HPDE6-E6E7 (cell line): ENCODE results near the gene CNTNAP5.

Source experiments
- DNase-seq: peaks from one replicate; pipeline ENCODE4 v3.0.0; 2011; ENCODE audit warnings: missing footprints; ENCODE audit errors: extremely low spot score

The CNTNAP5 gene

DNA sequence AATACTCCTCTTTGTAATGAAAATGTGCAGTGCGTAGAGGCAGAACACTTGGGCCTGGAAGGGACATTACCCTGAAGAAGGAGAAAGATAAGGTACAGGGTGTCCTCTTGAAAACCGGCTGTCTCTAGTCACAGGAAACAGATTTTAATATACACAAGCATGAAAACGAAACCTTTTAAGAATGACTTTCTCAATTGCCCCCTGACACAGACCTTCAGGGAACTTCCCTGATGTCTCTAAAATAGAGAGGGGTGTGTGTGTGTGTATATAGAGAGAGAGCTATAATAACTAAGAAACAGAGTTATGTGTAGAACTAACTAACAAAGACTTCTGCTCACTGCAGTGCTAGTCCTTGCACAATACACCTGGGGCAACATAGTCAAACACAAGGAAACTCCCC lies 780.0 kb downstream of the CNTNAP5 start:
- no peak for DNase-seq

DNA sequence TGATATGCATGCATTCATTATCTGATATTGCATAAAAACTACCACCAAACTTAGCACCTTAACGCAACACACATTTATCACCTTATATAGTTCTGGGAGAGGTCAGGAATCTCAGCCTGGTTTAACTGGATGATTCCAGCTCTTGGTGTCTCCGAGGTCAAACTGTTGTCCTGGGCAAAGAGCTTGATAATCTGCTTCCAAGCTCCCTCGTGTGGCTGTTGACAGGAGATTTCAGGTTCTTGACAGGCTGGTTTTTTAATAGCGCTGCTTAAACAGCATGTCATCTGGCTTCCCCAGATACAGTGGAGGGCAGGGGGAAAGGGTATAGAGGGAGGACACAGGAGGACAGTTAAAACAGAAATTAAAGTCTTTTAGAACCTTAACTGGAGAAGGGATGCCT lies 785.0 kb downstream of the CNTNAP5 start:
- peak; percentile 1 for DNase-seq

- no peak for DNase-seq
Observed at GRCh38 chr2:124814968-124815745, 790.1 kb downstream of the CNTNAP5 start.

DNA sequence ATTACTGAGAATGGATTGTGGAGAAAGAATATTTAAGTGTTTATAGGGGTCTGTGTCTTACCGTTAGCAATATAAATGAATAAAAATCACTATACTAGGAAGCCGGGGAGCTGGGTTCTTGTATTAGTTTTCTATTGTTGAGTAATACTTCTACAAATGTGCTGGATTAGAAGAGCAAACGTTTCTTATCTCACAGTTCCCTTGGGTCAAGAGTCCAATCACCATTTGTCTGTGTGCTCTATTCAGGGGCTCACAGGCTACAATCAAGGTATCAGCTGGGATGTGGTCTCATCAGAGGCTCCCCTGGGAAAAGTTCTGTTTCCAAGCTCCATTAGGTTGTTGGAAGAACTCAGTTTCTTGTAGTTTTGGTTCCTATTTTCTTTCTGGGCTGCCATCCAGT lies 790.9 kb downstream of the CNTNAP5 start:
- DNase-seq = no peak

DNA sequence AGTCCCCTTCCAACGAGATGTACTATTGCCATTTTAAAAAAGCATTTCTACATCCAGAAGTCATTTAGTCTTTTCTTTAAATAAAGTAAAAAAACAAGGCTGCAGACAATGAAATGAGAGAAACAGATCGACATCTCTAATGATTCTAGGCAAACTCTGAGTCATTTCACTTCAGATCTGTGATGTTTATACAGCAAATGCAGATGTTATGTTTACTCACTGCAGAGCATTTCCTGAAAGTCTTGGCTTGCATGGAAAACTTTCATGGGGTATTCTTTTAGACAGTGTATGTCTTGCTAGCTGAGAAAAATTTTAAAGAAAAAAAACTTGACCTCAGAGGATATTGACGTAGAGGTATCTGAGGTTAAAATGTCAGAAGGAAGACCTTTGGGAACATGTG lies 797.4 kb downstream of the CNTNAP5 start:
- DNase-seq = no peak

DNA sequence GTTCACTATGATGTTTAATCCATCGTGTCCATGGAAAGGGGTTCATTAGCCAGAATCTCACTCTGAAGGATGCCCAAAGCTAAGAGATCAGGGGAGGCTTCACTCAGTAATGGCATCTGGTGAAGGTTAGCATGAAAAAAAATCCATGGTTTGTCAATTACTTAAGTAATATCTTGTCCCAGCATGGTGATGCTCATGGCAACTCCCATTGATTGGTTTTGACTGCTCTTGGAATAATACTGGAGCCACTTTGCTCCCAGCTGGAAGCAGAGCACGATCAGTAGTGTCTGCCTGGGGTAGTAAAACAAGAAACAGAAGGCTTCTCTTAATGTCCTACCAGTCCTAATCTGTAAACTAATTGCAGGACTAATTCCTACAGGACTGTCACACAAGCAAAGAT lies 799.4 kb downstream of the CNTNAP5 start:
- no peak for DNase-seq

- DNase-seq = no peak
Observed at GRCh38 chr2:124832521-124832920, 807.4 kb downstream of the CNTNAP5 start.

DNA sequence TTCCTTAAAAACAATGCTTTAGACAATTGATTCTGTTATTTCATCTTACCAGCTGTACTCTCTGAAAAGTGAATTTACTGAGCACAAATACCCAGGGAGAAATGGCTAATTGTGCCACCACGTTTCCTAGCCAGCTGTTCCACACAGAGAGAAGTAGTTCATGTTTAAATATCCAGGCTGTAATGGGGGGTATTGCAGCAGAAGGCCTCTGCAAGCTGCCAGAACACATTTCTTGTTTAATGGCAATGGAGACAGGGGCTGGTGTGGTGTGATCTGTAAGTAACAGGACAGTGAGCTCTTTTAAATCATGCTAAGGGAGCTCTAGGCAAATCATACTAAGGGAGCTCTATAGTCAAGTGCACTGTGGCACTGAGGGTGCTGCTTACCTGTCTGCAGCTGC lies 809.2 kb downstream of the CNTNAP5 start:
- no peak for DNase-seq

GRCh38 chr2:124835331-124835730 lies 810.2 kb downstream of the CNTNAP5 start:
- DNase-seq = no peak

GRCh38 chr2:124836416-124836815 lies 811.3 kb downstream of the CNTNAP5 start:
- DNase-seq = no peak

DNA sequence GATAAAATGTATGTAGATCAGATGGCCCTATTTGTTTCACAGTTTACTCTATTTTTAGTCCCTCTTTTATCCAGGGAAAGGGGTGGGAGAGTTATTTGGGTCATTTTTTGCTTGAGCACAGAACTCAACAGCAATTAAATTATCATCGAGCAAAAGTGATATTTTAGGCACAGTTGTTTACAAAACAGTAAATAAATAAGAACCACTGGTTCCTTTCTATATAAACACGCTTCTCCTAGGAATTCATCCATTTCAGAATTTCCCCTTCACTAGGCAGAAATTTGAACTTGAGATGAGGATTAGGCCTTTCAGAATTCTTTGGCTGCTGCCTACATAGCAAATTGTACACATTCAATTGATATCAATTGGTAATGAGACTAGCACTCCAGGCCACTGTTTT lies 812.4 kb downstream of the CNTNAP5 start:
- no peak for DNase-seq

DNA sequence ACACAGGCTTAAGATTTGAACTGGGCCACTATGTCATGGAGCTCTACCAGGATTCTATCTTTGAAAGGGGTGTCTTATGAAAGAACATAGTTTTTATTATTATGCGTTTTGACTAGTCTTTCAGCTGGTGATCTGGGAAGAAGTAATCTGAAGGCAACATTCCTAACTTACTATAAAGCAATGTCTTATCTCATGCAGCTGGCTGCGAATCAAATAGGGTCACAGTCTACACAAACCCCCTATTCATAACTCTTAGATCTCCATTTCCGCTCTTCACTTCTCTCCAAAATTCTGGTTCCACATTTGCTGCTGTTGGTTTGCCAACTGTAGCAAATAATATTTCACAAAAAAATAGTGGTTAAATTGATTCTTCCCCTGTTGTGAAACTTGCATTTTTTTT lies 813.3 kb downstream of the CNTNAP5 start:
- DNase-seq = no peak

DNA sequence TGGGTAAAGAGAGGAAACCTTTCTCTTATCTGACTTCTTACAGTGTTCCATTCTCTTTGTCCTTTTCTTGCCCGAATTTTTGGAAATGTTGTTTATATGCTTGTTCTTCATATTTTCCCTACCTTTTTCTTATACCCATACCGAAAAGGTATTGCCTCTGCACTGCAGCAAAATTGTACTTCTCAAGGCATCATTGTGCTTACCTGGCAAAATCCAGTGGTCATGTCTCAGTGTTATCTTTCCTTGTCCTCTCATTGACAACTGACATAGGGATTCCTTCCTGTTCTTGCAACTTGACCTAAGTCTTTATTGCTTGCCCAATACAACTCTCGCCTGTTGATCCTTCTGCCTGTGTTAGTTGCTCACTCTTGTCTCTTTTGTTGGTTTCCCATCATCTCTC lies 842.2 kb downstream of the CNTNAP5 start:
- DNase-seq = no peak

GRCh38 chr2:124874219-124874618 lies 849.1 kb downstream of the CNTNAP5 start:
- no peak for DNase-seq

DNA sequence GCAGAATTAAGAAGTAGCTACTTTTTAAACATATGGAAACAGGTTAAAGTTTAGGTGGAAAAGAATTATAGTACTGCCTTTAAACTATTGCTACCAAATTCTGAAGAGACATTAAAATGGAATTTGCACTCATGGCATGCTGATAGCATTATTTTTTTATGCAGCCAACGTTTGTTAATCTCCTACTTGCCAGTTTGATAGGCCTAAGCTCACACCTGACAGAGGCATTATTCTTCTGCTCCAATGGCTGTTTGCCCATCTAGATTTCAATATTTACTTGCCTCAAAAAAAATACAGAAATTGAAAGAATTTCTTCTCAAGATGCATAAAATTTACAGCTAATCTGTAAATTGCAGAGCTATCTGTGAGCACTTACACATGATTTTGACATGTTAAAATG lies 849.6 kb downstream of the CNTNAP5 start:
- DNase-seq = no peak

DNA sequence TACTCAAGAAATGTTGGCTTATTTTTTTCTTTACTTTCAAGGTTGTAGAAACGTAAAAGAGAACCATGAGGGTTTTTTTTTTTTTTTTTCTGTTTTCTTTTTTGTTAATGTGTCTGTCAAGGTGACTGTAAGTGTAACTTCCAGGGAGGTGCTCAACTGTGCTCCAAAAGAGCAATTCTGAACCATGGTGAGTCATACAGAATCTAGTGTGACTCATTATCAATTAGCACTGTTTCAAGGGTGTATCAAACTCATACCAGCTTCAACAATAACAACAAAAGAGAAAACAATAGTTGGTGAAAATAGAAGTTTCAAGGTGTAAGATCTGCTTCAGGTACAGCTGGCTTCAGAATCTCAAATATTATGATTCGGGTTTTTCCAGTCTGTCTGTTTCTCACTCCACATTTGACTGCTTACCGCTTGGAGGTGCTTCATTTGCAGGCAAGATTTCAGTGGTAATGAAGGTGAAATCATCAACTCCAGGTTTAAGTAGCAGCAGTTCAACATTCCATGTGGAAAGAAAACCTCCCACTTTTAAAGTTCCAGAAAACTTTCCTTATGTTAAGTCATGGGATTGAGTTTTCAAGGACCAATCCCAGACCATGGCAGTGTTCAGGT lies 850.6 kb downstream of the CNTNAP5 start:
- DNase-seq = no peak

GRCh38 chr2:124877141-124877577 lies 852.1 kb downstream of the CNTNAP5 start:
- DNase-seq = no peak

DNA sequence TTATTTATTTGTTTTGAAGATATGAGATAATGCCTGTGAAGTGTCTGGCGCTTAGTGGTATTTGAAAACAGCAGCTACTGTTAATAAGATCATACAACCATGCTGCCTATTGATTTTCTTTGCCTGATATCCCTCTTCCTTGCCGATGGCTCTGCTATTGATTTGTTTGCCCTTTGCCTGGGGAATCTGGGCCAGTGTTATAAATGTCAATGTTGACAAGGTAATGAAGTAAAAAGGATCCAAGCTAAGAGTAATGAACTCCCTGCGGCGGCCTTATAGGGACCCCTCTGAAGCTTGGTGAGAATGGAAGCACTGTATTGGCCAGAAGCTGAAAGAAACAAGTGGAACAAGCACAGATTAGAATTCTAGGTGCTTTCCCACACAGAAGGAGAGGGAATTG lies 854.6 kb downstream of the CNTNAP5 start:
- DNase-seq = no peak

DNA sequence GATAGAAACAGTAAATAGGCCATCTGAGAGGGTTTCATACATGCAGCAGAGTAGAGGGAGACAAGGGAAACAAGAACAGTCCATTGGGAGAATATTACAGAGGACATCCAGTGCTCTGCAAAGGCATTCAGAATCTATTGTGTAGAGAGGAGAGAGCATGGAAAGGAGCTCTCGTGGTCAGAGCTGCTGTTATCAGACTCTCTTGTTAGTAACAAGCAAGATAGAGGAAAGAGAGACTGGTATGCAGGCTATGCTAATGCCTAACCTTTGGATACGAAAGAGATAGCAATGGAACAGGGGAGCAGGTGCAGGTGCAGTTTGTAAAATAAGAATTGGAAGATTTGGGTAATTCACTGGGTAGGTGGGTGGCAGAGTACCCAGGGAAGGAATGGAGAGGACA lies 855.9 kb downstream of the CNTNAP5 start:
- no peak for DNase-seq

- DNase-seq = no peak
Observed at GRCh38 chr2:124882423-124882822, 857.3 kb downstream of the CNTNAP5 start.

- no peak for DNase-seq
Observed at GRCh38 chr2:124883595-124883994, 858.5 kb downstream of the CNTNAP5 start.

GRCh38 chr2:124884315-124884714 lies 859.2 kb downstream of the CNTNAP5 start:
- DNase-seq = no peak

GRCh38 chr2:124886216-124886615 lies 861.1 kb downstream of the CNTNAP5 start:
- no peak for DNase-seq

GRCh38 chr2:124887466-124887865 lies 862.4 kb downstream of the CNTNAP5 start:
- no peak for DNase-seq
